GM18907 (cell line): ENCODE measurements around the gene UBAC2.

ENCODE experiments used
- ATAC-seq: cut with Tn5 transposase; IDR thresholded peaks from one replicate; pipeline ENCODE4 v1.9.1; 2021; ENCODE audit warnings: mild to moderate bottlenecking, moderate library complexity; ENCODE audit not compliant: unreplicated experiment

The UBAC2 gene

GRCh38 chr13:99370481-99371275 is 170.0 kb downstream of the UBAC2 start:
- no peak for ATAC-seq

GRCh38 chr13:99371956-99372355 is 171.3 kb downstream of the UBAC2 start:
- ATAC-seq, result no peak

GRCh38 chr13:99373436-99373835 is 172.8 kb downstream of the UBAC2 start:
- ATAC-seq, result no peak

GRCh38 chr13:99374169-99374991 is 173.7 kb downstream of the UBAC2 start:
- peak; percentile 47 for ATAC-seq

- ATAC-seq, result peak; percentile 50
These were observed 174.5 kb downstream of the UBAC2 start for GRCh38 chr13:99374994-99375737.

GRCh38 chr13:99375738-99376080 is 175.1 kb downstream of the UBAC2 start:
- peak; percentile 5 for ATAC-seq

- peak; percentile 70 for ATAC-seq
These were observed 175.5 kb downstream of the UBAC2 start for GRCh38 chr13:99376132-99376531.

GRCh38 chr13:99376924-99377323 is 176.3 kb downstream of the UBAC2 start:
- no peak for ATAC-seq

- ATAC-seq, result no peak
These were observed 177.0 kb downstream of the UBAC2 start for GRCh38 chr13:99377641-99378040.

- no peak for ATAC-seq
These were observed 178.5 kb downstream of the UBAC2 start for GRCh38 chr13:99378985-99379733.

GRCh38 chr13:99379856-99380801 is 179.5 kb downstream of the UBAC2 start:
- ATAC-seq, result no peak

- peak; percentile 67 for ATAC-seq
These were observed 180.4 kb downstream of the UBAC2 start for GRCh38 chr13:99380921-99381645.

GRCh38 chr13:99381766-99382165 is 181.1 kb downstream of the UBAC2 start:
- ATAC-seq, result no peak

GRCh38 chr13:99382428-99383133 is 181.9 kb downstream of the UBAC2 start:
- no peak for ATAC-seq

- no peak for ATAC-seq
These were observed 182.9 kb downstream of the UBAC2 start for GRCh38 chr13:99383511-99383921.

- ATAC-seq, result no peak
These were observed 183.3 kb downstream of the UBAC2 start for GRCh38 chr13:99383946-99384345.

- no peak for ATAC-seq
These were observed 183.8 kb downstream of the UBAC2 start for GRCh38 chr13:99384468-99384867.

GRCh38 chr13:99385161-99385560 is 184.5 kb downstream of the UBAC2 start:
- ATAC-seq, result no peak
